IPS-18a (cell line): Measurements from ENCODE around the gene ATP8B4.

ENCODE experiments used
- H3K27ac ChIP-seq: one replicate; pipeline ENCODE4 v1.5.1; 2013; ENCODE audit warnings: low read length
- H3K27me3 ChIP-seq: one replicate; pipeline ENCODE4 v1.6.1; 2013; ENCODE audit warnings: mild to moderate bottlenecking, low read length; ENCODE audit not compliant: control insufficient read depth, insufficient read depth
- H3K36me3 ChIP-seq: one replicate; pipeline ENCODE4 v1.6.1; 2013; ENCODE audit warnings: low read depth, low read length; ENCODE audit not compliant: control insufficient read depth
- H3K4me1 ChIP-seq: one replicate; pipeline ENCODE4 v1.6.1; 2013; ENCODE audit warnings: low read depth, low read length; ENCODE audit not compliant: control insufficient read depth
- H3K4me3 ChIP-seq: one replicate; pipeline ENCODE4 v1.5.1; 2013; ENCODE audit warnings: low read length
- H3K9ac ChIP-seq: one replicate; pipeline ENCODE4 v1.6.1; 2013; ENCODE audit warnings: mild to moderate bottlenecking, low read length, moderate library complexity
- H3K9me3 ChIP-seq: one replicate; pipeline ENCODE4 v1.6.1; 2013; ENCODE audit warnings: low read depth, low read length; ENCODE audit not compliant: control insufficient read depth

The ATP8B4 gene

GRCh38 chr15:50071551-50072258, 47.3 kb downstream of the ATP8B4 start:
- Histone ChIP-seq H3K27ac (no peak overlapping the region), H3K9me3 (no peaks in the 10 kb centered on the region), H3K36me3 (no peaks in the 10 kb centered on the region), H3K4me3 (no peak overlapping the region), H3K27me3 (no peaks in the 10 kb centered on the region), H3K9ac (no peak overlapping the region), H3K4me1 (no peaks in the 10 kb centered on the region)

GRCh38 chr15:50068016-50068415, 51.0 kb downstream of the ATP8B4 start:
- no peak overlapping the region for H3K27ac ChIP-seq
- no peaks in the 10 kb centered on the region for H3K4me1 ChIP-seq
- no peak overlapping the region for H3K4me3 ChIP-seq
- no peaks in the 10 kb centered on the region for H3K36me3 ChIP-seq
- H3K9me3 ChIP-seq = no peaks in the 10 kb centered on the region
- no peaks in the 10 kb centered on the region for H3K27me3 ChIP-seq
- no peak overlapping the region for H3K9ac ChIP-seq

GRCh38 chr15:50067254-50067653, 51.8 kb downstream of the ATP8B4 start:
- no peak overlapping the region for H3K4me3 ChIP-seq
- no peaks in the 10 kb centered on the region for H3K9me3 ChIP-seq
- H3K4me1 ChIP-seq = no peaks in the 10 kb centered on the region
- no peak overlapping the region for H3K27ac ChIP-seq
- H3K27me3 ChIP-seq = no peaks in the 10 kb centered on the region
- H3K36me3 ChIP-seq = no peaks in the 10 kb centered on the region
- no peak overlapping the region for H3K9ac ChIP-seq

GRCh38 chr15:50066666-50067065, 52.4 kb downstream of the ATP8B4 start:
- H3K36me3 ChIP-seq = no peaks in the 10 kb centered on the region
- H3K9ac ChIP-seq = no peak overlapping the region
- H3K4me3 ChIP-seq = no peak overlapping the region
- no peaks in the 10 kb centered on the region for H3K4me1 ChIP-seq
- no peaks in the 10 kb centered on the region for H3K27me3 ChIP-seq
- no peak overlapping the region for H3K27ac ChIP-seq
- no peaks in the 10 kb centered on the region for H3K9me3 ChIP-seq

GRCh38 chr15:50066202-50066601, 52.8 kb downstream of the ATP8B4 start:
- no peaks in the 10 kb centered on the region for H3K36me3 ChIP-seq
- H3K9me3 ChIP-seq = no peaks in the 10 kb centered on the region
- H3K27me3 ChIP-seq = no peaks in the 10 kb centered on the region
- no peak overlapping the region for H3K27ac ChIP-seq
- H3K4me3 ChIP-seq = no peak overlapping the region
- H3K4me1 ChIP-seq = peaks cover under 1% of the 10 kb centered on the region
- H3K9ac ChIP-seq = no peak overlapping the region

- Histone ChIP-seq H3K4me1 (peaks cover 10% of the 10 kb centered on the region), H3K27ac (no peak overlapping the region), H3K27me3 (no peaks in the 10 kb centered on the region), H3K9ac (no peak overlapping the region), H3K36me3 (no peaks in the 10 kb centered on the region), H3K4me3 (no peak overlapping the region), H3K9me3 (no peaks in the 10 kb centered on the region)
Observed at GRCh38 chr15:50065279-50065678, 53.8 kb downstream of the ATP8B4 start.

GRCh38 chr15:50064673-50065072, 54.4 kb downstream of the ATP8B4 start:
- no peak overlapping the region for H3K4me3 ChIP-seq
- no peaks in the 10 kb centered on the region for H3K27me3 ChIP-seq
- H3K9me3 ChIP-seq = no peaks in the 10 kb centered on the region
- no peaks in the 10 kb centered on the region for H3K36me3 ChIP-seq
- peaks cover 16% of the 10 kb centered on the region for H3K4me1 ChIP-seq
- H3K27ac ChIP-seq = no peak overlapping the region
- no peak overlapping the region for H3K9ac ChIP-seq

GRCh38 chr15:50063226-50063625, 55.8 kb downstream of the ATP8B4 start:
- Histone ChIP-seq H3K27ac (no peak overlapping the region), H3K9me3 (no peaks in the 10 kb centered on the region), H3K27me3 (no peaks in the 10 kb centered on the region), H3K4me3 (no peak overlapping the region), H3K36me3 (no peaks in the 10 kb centered on the region), H3K4me1 (peaks cover 29% of the 10 kb centered on the region), H3K9ac (no peak overlapping the region)

GRCh38 chr15:50061503-50061902, 57.5 kb downstream of the ATP8B4 start:
- Histone ChIP-seq H3K27ac (no peak overlapping the region), H3K9ac (no peak overlapping the region), H3K36me3 (no peaks in the 10 kb centered on the region), H3K27me3 (no peaks in the 10 kb centered on the region), H3K4me1 (peaks cover 30% of the 10 kb centered on the region), H3K4me3 (no peak overlapping the region), H3K9me3 (no peaks in the 10 kb centered on the region)

- H3K9me3 ChIP-seq = no peaks in the 10 kb centered on the region
- H3K36me3 ChIP-seq = no peaks in the 10 kb centered on the region
- H3K27me3 ChIP-seq = no peaks in the 10 kb centered on the region
- H3K27ac ChIP-seq = no peak overlapping the region
- no peak overlapping the region for H3K9ac ChIP-seq
- no peak overlapping the region for H3K4me3 ChIP-seq
- peaks cover 30% of the 10 kb centered on the region for H3K4me1 ChIP-seq
Observed at GRCh38 chr15:50059883-50060282, 59.1 kb downstream of the ATP8B4 start.

GRCh38 chr15:50059203-50059772, 59.7 kb downstream of the ATP8B4 start:
- Histone ChIP-seq H3K9me3 (no peaks in the 10 kb centered on the region), H3K27me3 (no peaks in the 10 kb centered on the region), H3K4me1 (peaks cover 30% of the 10 kb centered on the region), H3K27ac (no peak overlapping the region), H3K36me3 (no peaks in the 10 kb centered on the region), H3K9ac (no peak overlapping the region), H3K4me3 (no peak overlapping the region)
